ENCODE measurements around the gene ARHGAP24.

- TF ChIP-seq CTCF (IDR thresholded peaks at IDR 0.05): no peak
- TF ChIP-seq POLR2A (IDR thresholded peaks at IDR 0.05): no peak
These were observed 262.3 kb downstream of the ARHGAP24 start for GRCh38 chr4:85737254-85737653.

Measured in right lobe of liver (tissue), 4 donors.